Duodenal mucosa (tissue), 2 donors: Measurements from ENCODE around the gene C1orf53.
"Not testable (repeated sequence)": the region's sequence is repeated elsewhere in the genome, so short reads cannot be mapped to it uniquely, and the experiment has no call there.

Experiments used
- H3K27ac ChIP-seq: one replicate; pipeline ENCODE4 v1.7.0; 2013; ENCODE audit warnings: low read depth, low read length
- H3K27me3 ChIP-seq, 2 donors: one replicate each; pipeline ENCODE4 v1.7.0; 2013; ENCODE audit warnings: low read length in 2 of 2, control low read depth in 1 of 2; ENCODE audit not compliant: insufficient read depth in 2 of 2, control insufficient read depth in 1 of 2
- H3K36me3 ChIP-seq, 2 donors: one replicate each; pipeline ENCODE4 v1.7.0; 2013; ENCODE audit warnings: low read length in 2 of 2, control low read depth in 1 of 2; ENCODE audit not compliant: insufficient read depth in 2 of 2, control insufficient read depth in 1 of 2
- H3K4me1 ChIP-seq, 2 donors: one replicate each; pipeline ENCODE4 v1.7.0; 2013; ENCODE audit warnings: low read length in 2 of 2, control low read depth in 1 of 2; ENCODE audit not compliant: insufficient read depth in 2 of 2, control insufficient read depth in 1 of 2
- H3K4me3 ChIP-seq, 2 donors: one replicate each; pipeline ENCODE4 v1.7.0; 2013; ENCODE audit warnings: low read length in 2 of 2, low read depth in 1 of 2
- H3K9ac ChIP-seq, 2 donors: one replicate each; pipeline ENCODE4 v1.7.0; 2013; ENCODE audit warnings: low read length in 2 of 2, low read depth in 1 of 2
- H3K9me3 ChIP-seq, 2 donors: one replicate each; pipeline ENCODE4 v1.7.0; 2013; ENCODE audit warnings: low read length in 2 of 2, control low read depth in 1 of 2; ENCODE audit not compliant: control insufficient read depth in 1 of 2

Gene C1orf53

GRCh38 chr1:197937381-197937780 is 35.0 kb downstream of the C1orf53 start:
- Histone ChIP-seq H3K4me1 (no peaks in the 10 kb centered on the region), H3K27me3 (peaks cover 0 to 17% of the 10 kb centered on the region in 2 donors), H3K4me3 (no peak overlapping the region), H3K9me3 (no peaks in the 10 kb centered on the region), H3K36me3 (no peaks in the 10 kb centered on the region), H3K27ac (no peak overlapping the region), H3K9ac (no peak overlapping the region)

- H3K4me3 ChIP-seq = no peak overlapping the region
- H3K36me3 ChIP-seq = no peaks in the 10 kb centered on the region
- H3K9me3 ChIP-seq = no peaks in the 10 kb centered on the region
- H3K27me3 ChIP-seq = peaks cover 0 to 13% of the 10 kb centered on the region in 2 donors
- no peaks in the 10 kb centered on the region for H3K4me1 ChIP-seq
- H3K9ac ChIP-seq = no peak overlapping the region
- no peak overlapping the region for H3K27ac ChIP-seq
Observed at GRCh38 chr1:197937892-197938291, 35.5 kb downstream of the C1orf53 start.

DNA sequence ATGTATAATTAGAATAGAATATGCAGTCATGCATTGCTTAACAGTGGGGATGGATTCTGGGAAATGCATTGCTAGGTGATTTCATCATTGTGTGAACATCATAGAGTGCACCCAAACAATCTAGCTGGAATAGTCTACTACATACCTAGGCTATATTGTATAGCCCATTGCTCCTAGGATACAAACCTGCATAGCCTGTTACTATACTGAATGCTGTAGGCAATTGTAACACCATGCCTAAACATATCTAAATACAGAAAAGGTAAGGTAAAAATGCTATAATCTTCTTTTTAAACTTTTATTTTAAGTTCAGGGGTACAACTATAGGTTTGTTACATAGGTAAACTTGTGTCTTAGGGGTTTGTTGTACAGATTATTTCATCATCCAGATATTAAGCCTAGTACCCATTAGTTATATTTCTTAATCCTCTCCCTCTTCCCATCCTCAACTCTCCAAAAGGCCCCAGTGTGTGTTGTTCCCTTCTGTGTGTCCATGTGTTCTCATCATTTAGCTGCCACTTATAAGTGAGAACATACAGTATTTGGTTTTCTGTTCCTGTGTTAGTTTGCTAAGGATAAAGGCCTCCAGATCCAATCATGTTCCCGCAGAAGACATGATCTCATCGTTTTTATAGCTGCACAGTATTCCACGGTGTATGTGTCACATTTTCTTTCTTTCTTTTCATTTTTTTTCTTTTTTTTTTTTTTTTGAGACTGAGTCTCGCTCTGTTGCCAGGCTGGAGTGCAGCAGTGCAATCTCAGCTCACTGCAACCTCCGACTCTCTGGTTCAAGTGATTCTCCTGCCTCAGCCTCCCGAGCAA is 36.9 kb downstream of the C1orf53 start:
- not testable (repeated sequence) for H3K4me1 ChIP-seq, H3K36me3 ChIP-seq, H3K9ac ChIP-seq

DNA sequence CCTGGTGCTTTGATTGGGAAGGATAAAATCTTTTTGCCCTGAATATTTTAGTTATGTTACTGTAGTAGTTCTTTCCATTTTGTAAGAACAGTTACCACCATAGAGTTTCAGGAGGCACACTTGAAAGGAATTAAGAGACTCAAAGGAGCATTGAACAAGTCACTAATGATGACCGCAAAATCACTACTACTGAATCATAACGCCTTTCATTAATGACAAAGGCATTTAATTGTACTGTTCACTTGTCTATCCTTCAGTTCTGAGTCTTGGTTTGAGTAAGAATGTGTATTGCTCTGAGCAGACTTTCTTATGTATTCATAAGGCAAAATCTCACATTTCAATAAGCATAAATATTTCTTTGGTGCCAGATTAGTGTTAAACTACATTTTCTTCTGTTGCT is 39.6 kb downstream of the C1orf53 start:
- no peaks in the 10 kb centered on the region for H3K9me3 ChIP-seq
- no peak overlapping the region for H3K9ac ChIP-seq
- H3K4me1 ChIP-seq = no peaks in the 10 kb centered on the region
- H3K27me3 ChIP-seq = peaks cover 0 to 3% of the 10 kb centered on the region in 2 donors
- no peaks in the 10 kb centered on the region for H3K36me3 ChIP-seq
- no peak overlapping the region for H3K4me3 ChIP-seq
- H3K27ac ChIP-seq = no peak overlapping the region

More for the DNA sequence above, 36.9 kb downstream of the C1orf53 start:
- not testable (repeated sequence) for H3K27ac ChIP-seq, H3K27me3 ChIP-seq, H3K9me3 ChIP-seq, H3K4me3 ChIP-seq

DNA sequence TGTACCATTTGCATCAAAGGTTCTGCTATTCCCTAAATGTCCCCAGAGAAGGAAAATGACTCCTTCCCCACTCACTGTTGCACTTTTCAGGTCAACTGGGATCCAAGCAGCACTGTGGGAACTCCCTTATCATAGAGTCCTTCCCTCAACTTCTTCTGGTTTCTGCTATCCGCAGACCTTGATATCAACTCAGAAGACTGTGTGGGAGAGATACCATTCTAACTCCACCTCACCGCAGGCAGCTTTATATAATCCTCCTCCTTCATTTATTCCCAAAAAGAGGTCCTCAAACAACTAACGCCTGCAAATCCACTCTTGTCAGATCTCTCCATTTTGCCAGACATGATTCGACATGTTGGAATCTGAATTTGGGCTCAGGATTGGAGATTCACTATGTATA is 42.1 kb downstream of the C1orf53 start:
- no peak overlapping the region for H3K27ac ChIP-seq
- no peak overlapping the region for H3K4me3 ChIP-seq
- no peak overlapping the region for H3K9ac ChIP-seq
- H3K4me1 ChIP-seq = no peaks in the 10 kb centered on the region
- H3K27me3 ChIP-seq = peaks cover 0 to 3% of the 10 kb centered on the region in 2 donors
- H3K36me3 ChIP-seq = no peaks in the 10 kb centered on the region
- no peaks in the 10 kb centered on the region for H3K9me3 ChIP-seq

DNA sequence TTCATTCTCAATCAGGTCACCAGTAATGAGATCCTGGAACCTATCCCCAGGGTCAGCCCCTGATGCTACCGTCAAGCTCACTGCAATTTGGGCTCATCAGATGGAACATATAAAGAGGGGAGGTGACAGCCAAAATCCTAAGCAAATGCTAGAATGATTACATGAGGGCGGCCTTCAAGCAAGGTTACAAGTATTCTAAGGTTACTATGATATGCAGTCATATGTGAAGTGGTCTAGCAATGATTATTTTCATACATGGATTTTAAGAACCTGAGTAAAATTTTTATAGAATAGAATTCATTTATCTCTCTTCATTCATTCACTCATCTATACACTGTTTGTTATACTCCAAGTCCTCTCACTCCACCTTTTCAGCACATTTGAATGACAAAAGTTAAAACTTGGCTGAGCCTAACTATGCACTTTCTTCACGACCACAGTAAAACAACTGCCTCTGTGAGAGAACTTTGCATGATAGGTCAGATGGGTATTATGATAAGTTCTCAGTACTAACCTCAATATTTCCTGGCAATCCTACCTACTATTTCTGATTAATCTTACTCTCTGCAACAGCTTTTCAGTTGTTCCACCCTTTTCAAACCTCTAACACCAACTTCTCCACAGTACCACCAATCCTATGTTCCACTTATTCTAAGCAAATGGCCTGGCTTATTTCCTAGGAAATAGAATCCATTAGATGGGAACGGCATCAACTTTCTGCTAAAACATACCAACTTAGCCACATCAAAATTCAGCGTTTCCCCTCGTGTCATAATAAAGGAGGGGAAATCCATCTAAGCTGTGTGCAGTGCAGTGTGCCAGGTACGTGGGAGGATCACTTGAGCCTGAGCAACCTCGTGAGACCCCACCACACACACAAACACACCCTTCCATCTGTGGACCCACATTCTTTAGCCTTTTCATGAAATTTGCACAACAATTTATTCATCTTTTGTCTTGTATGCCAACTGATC is 46.8 kb downstream of the C1orf53 start:
- H3K9ac ChIP-seq = no peak overlapping the region
- no peak overlapping the region for H3K27ac ChIP-seq
- H3K4me1 ChIP-seq = no peaks in the 10 kb centered on the region
- H3K36me3 ChIP-seq = no peaks in the 10 kb centered on the region
- no peaks in the 10 kb centered on the region for H3K9me3 ChIP-seq
- no peak overlapping the region for H3K4me3 ChIP-seq
- H3K27me3 ChIP-seq = no peaks in the 10 kb centered on the region

GRCh38 chr1:197951089-197951488 is 48.7 kb downstream of the C1orf53 start:
- no peak overlapping the region for H3K27ac ChIP-seq
- no peaks in the 10 kb centered on the region for H3K36me3 ChIP-seq
- no peaks in the 10 kb centered on the region for H3K9me3 ChIP-seq
- H3K27me3 ChIP-seq = no peaks in the 10 kb centered on the region
- no peak overlapping the region for H3K4me3 ChIP-seq
- H3K9ac ChIP-seq = no peak overlapping the region
- H3K4me1 ChIP-seq = peaks cover 0 to 4% of the 10 kb centered on the region in 2 donors

GRCh38 chr1:197951617-197952175 is 49.3 kb downstream of the C1orf53 start:
- no peaks in the 10 kb centered on the region for H3K9me3 ChIP-seq
- H3K9ac ChIP-seq = no peak overlapping the region
- no peaks in the 10 kb centered on the region for H3K36me3 ChIP-seq
- H3K27me3 ChIP-seq = no peaks in the 10 kb centered on the region
- H3K4me1 ChIP-seq = peaks cover 0 to 4% of the 10 kb centered on the region in 2 donors
- no peak overlapping the region for H3K4me3 ChIP-seq
- no peak overlapping the region for H3K27ac ChIP-seq

DNA sequence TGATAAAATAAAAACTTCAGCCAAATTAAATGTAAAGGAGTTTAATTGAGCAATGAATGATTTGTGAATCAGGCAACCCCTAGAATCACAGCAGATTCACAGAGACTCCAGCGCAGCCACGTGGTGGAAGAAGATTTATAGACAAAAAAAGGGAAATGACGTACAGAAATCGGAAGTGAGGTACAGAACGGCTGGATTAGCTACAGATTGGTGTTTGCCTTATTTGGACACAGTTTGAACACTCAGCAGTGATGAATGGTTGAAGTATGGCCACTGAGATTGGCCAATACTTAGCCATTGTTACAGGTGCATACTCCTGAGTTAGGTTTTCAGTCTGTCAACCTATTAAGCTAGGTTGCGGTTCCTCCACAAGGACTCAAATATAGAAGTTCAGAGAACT is 51.0 kb downstream of the C1orf53 start:
- H3K27me3 ChIP-seq, H3K36me3 ChIP-seq, H3K4me3 ChIP-seq, H3K9me3 ChIP-seq, H3K4me1 ChIP-seq, H3K9ac ChIP-seq, H3K27ac ChIP-seq: not testable (repeated sequence)
